ENCODE measurements around the gene FMN1.

DNA sequence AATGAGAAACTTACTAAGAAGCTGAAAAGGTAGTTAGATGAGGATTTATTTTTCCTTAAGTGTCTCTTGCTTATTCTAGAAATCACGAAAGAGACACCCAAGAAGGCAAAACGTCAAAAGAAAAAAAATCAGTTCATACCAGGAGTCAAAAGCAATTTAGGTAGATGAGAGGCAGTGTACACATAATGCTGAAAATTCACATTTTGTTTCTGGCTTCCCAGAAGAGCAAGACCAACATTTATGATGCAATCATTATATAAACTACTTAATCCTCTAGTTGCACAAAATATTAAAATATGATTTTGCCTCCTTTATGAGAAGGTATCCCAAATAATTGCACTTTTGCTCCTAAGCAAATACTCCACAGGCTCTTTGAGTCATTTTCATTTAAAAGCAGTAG is 228.0 kb downstream of the FMN1 start:
- TF ChIP-seq, protein P1, sequence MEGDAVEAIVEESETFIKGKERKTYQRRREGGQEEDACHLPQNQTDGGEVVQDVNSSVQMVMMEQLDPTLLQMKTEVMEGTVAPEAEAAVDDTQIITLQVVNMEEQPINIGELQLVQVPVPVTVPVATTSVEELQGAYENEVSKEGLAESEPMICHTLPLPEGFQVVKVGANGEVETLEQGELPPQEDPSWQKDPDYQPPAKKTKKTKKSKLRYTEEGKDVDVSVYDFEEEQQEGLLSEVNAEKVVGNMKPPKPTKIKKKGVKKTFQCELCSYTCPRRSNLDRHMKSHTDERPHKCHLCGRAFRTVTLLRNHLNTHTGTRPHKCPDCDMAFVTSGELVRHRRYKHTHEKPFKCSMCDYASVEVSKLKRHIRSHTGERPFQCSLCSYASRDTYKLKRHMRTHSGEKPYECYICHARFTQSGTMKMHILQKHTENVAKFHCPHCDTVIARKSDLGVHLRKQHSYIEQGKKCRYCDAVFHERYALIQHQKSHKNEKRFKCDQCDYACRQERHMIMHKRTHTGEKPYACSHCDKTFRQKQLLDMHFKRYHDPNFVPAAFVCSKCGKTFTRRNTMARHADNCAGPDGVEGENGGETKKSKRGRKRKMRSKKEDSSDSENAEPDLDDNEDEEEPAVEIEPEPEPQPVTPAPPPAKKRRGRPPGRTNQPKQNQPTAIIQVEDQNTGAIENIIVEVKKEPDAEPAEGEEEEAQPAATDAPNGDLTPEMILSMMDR (IDR thresholded peaks at IDR 0.05 in 8 of 11, conservative IDR thresholded peaks at IDR 0.05 in 3 of 11) = no peak
- TF ChIP-seq POLR2A (IDR thresholded peaks at IDR 0.05) = no peak
